GM23338 (cell line): ENCODE data around the gene PKNOX2. TPM values are rescaled to one million over a fixed set of nuclear protein-coding genes. Genes with fewer than 3 reads are reported as not detected.

Experiments
- ATAC-seq: fragments of 200-7000 bp; cut with Tn5 transposase; 3 replicates; pipeline ENCODE4 v1.9.1; 2020
- DNase-seq: peaks from one replicate; pipeline ENCODE4 v3.0.0-alpha.2; 2015; ENCODE audit warnings: low spot score
- H2AFZ ChIP-seq: fragments of 200-600 bp; sonication (generic); 2 replicates; pipeline ENCODE4 v1.8.0; 2016; ENCODE audit warnings: antibody characterized with exemption, mild to moderate bottlenecking, moderate library complexity
- H3F3A ChIP-seq: fragments of 200-600 bp; sonication (generic); replicated peaks from 2 replicates; pipeline ENCODE4 v1.8.0; 2017; ENCODE audit warnings: antibody characterized with exemption, mixed run types, low read depth
- H3K27ac ChIP-seq: fragments of 200-600 bp; sonication (generic); 2 replicates; pipeline ENCODE4 v1.6.1; 2016; ENCODE audit warnings: low read depth
- H3K27me3 ChIP-seq: fragments of 200-600 bp; sonication (generic); 2 replicates; pipeline ENCODE4 v1.8.0; 2016; ENCODE audit warnings: mild to moderate bottlenecking, mixed run types, moderate library complexity; ENCODE audit not compliant: insufficient read depth
- H3K36me3 ChIP-seq: fragments of 200-600 bp; sonication (generic); 2 replicates; pipeline ENCODE4 v1.8.0; 2016; ENCODE audit warnings: mild to moderate bottlenecking; ENCODE audit not compliant: insufficient read depth
- H3K4me1 ChIP-seq: fragments of 200-600 bp; sonication (generic); 2 replicates; pipeline ENCODE4 v1.8.0; 2016; ENCODE audit warnings: mild to moderate bottlenecking, moderate library complexity; ENCODE audit not compliant: insufficient read depth
- H3K4me2 ChIP-seq: fragments of 200-600 bp; sonication (generic); 2 replicates; pipeline ENCODE4 v1.7.1; 2017; ENCODE audit warnings: mixed run types
- H3K4me3 ChIP-seq: fragments of 200-600 bp; sonication (generic); 2 replicates; pipeline ENCODE4 v1.6.1; 2016; ENCODE audit warnings: mixed run types
- H3K79me2 ChIP-seq: fragments of 200-600 bp; sonication (generic); replicated peaks from 2 replicates; pipeline ENCODE4 v1.8.0; 2017; ENCODE audit warnings: mild to moderate bottlenecking; ENCODE audit not compliant: insufficient read depth
- H3K9me2 ChIP-seq: fragments of 200-600 bp; sonication (generic); 2 replicates; pipeline ENCODE4 v1.8.0; 2017; ENCODE audit not compliant: insufficient read depth
- H4K20me1 ChIP-seq: fragments of 200-600 bp; sonication (generic); replicated peaks from 2 replicates; pipeline ENCODE4 v1.8.0; 2017; ENCODE audit warnings: mild to moderate bottlenecking; ENCODE audit not compliant: insufficient read depth
- H3K27ac Mint-ChIP-seq: 2 replicates; pipeline ENCODE4 v1.8.0; 2020; ENCODE audit warnings: inconsistent platforms, mild to moderate bottlenecking, moderate library complexity, mixed read lengths
- H3K27me3 Mint-ChIP-seq: 3 replicates; pipeline ENCODE4 v1.8.0; 2022; ENCODE audit warnings: low read depth, mild to moderate bottlenecking, moderate library complexity, mixed read lengths, inconsistent platforms; ENCODE audit not compliant: insufficient read depth, poor library complexity
- H3K36me3 Mint-ChIP-seq: 3 replicates; pipeline ENCODE4 v1.8.0; 2021; ENCODE audit warnings: low read depth, mild to moderate bottlenecking, inconsistent platforms, moderate library complexity, mixed read lengths
- H3K4me1 Mint-ChIP-seq: 3 replicates; pipeline ENCODE4 v1.8.0; 2020; ENCODE audit warnings: mild to moderate bottlenecking, inconsistent platforms, mixed read lengths
- H3K4me3 Mint-ChIP-seq: 3 replicates; pipeline ENCODE4 v1.8.0; 2021; ENCODE audit warnings: moderate library complexity, mild to moderate bottlenecking, inconsistent platforms, mixed read lengths
- H3K9me3 Mint-ChIP-seq: 3 replicates; pipeline ENCODE4 v1.8.0; 2020; ENCODE audit warnings: moderate library complexity, mild to moderate bottlenecking, inconsistent platforms, mixed read lengths
- CREB1 ChIP-seq: fragments of 250-450 bp; sonication (Bioruptor Pico); IDR thresholded peaks from 2 replicates; pipeline ENCODE4 v1.5.0; 2020; ENCODE audit warnings: low read depth, mild to moderate bottlenecking, moderate library complexity
- ETS1 ChIP-seq: IDR thresholded peaks from 2 replicates; pipeline ENCODE4 v1.6.1; 2016; ENCODE audit warnings: antibody characterized with exemption
- EZH2 ChIP-seq: fragments of 200-600 bp; sonication (generic); IDR thresholded peaks from one replicate; pipeline ENCODE4 v1.8.0; 2017; ENCODE audit warnings: antibody characterized with exemption, mild to moderate bottlenecking, low read depth; ENCODE audit not compliant: unreplicated experiment
- EZH2phosphoT487 ChIP-seq: fragments of 200-600 bp; sonication (generic); IDR thresholded peaks from one replicate; pipeline ENCODE4 v1.8.1; 2018; ENCODE audit warnings: antibody characterized with exemption; ENCODE audit not compliant: unreplicated experiment
- JUNB ChIP-seq: IDR thresholded peaks from one replicate; pipeline ENCODE4 v1.6.1; 2016; ENCODE audit warnings: antibody characterized with exemption; ENCODE audit not compliant: unreplicated experiment
- NANOG ChIP-seq: IDR thresholded peaks from 2 replicates; pipeline ENCODE4 v1.6.1; 2016; ENCODE audit warnings: antibody characterized with exemption, borderline replicate concordance
- POLR2AphosphoS5 ChIP-seq: IDR thresholded peaks from 2 replicates; pipeline ENCODE4 v1.6.1; 2016; ENCODE audit warnings: antibody characterized with exemption, low read depth
- STAT1 ChIP-seq: IDR thresholded peaks from one replicate; pipeline ENCODE4 v1.6.1; 2016; ENCODE audit warnings: antibody characterized with exemption; ENCODE audit not compliant: unreplicated experiment
- ZNF114 ChIP-seq: fragments of 250-450 bp; sonication (Bioruptor Pico); IDR thresholded peaks from 2 replicates; pipeline ENCODE4 v1.5.0; 2020; ENCODE audit warnings: mild to moderate bottlenecking, moderate library complexity
- polyA plus RNA-seq: library from polyadenylated mRNA; unstranded; fragments of >200 nt; fragmentation: Nextera tagmentation; extraction: Ambion mirVana; gene quantifications from 2 replicates; pipeline ENCODE4 v1.2.1, GENCODE V29; 2016
- total RNA-seq: library from RNA; depleted of rRNA; stranded (reverse); fragments of >200 nt; shearing (Covaris generic); gene quantifications from 2 replicates; pipeline ENCODE4 v1.2.3, GENCODE V29; 2014
- TF ChIP-seq, protein P1 (sequence below): IDR thresholded peaks from one replicate; pipeline ENCODE4 v1.6.1; 2018; ENCODE audit warnings: antibody characterized with exemption; ENCODE audit not compliant: unreplicated experiment
- TF ChIP-seq, protein P2 (sequence below), 2 experiments: fragments of 200-600 bp in 1 of 2; sonication (generic) in 1 of 2; conservative IDR thresholded peaks; 2 replicates each; pipeline versions ENCODE4 v1.5.1 to v1.6.1; 2016 to 2017; ENCODE audit warnings: antibody characterized with exemption in 2 of 2, low read depth in 2 of 2, mild to moderate bottlenecking in 2 of 2, moderate library complexity in 1 of 2

The PKNOX2 gene
- total and polyA plus RNA-seq, 2 experiments from 2014 or later = 0.42 to 0.83 TPM

GRCh38 chr11:125365196-125365931 is 200.8 kb downstream of the PKNOX2 start (continued):
- no peak for TF ChIP-seq EZH2phosphoT487
- TF ChIP-seq, protein P1, sequence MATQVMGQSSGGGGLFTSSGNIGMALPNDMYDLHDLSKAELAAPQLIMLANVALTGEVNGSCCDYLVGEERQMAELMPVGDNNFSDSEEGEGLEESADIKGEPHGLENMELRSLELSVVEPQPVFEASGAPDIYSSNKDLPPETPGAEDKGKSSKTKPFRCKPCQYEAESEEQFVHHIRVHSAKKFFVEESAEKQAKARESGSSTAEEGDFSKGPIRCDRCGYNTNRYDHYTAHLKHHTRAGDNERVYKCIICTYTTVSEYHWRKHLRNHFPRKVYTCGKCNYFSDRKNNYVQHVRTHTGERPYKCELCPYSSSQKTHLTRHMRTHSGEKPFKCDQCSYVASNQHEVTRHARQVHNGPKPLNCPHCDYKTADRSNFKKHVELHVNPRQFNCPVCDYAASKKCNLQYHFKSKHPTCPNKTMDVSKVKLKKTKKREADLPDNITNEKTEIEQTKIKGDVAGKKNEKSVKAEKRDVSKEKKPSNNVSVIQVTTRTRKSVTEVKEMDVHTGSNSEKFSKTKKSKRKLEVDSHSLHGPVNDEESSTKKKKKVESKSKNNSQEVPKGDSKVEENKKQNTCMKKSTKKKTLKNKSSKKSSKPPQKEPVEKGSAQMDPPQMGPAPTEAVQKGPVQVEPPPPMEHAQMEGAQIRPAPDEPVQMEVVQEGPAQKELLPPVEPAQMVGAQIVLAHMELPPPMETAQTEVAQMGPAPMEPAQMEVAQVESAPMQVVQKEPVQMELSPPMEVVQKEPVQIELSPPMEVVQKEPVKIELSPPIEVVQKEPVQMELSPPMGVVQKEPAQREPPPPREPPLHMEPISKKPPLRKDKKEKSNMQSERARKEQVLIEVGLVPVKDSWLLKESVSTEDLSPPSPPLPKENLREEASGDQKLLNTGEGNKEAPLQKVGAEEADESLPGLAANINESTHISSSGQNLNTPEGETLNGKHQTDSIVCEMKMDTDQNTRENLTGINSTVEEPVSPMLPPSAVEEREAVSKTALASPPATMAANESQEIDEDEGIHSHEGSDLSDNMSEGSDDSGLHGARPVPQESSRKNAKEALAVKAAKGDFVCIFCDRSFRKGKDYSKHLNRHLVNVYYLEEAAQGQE = no peak
- no peak for TF ChIP-seq ETS1

DNA sequence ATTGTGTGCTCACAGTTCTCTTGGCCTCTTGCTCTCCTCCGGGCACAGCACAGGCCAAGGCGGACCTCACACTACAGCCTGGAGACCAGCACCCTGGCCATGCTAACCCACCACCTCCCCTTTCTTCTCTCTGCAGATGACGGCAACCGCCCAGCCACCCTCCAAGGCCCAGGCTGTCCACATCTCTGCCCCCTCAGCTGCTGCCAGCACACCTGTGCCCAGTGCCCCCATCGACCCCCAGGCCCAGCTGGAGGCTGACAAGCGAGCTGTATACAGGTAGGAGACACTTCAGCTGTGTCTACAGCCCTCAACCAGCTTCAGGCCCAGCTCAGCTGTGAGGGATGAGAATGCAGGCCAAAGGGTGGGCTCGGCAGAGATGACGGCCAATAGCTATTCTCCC is 203.2 kb downstream of the PKNOX2 start:
- ATAC-seq = no peak
- peaks cover 8% of the 10 kb centered on the region; the same call in 1 of the 2 replicates for H3F3A ChIP-seq
- H3K79me2 ChIP-seq = no peaks in the 10 kb centered on the region
- H3K9me2 ChIP-seq = 0 out of 2 replicates have a peak, but pooled peaks cover 5% of the 10 kb centered on the region
- peaks cover 19% of the 10 kb centered on the region for H3K27me3 Mint-ChIP-seq
- no peak for DNase-seq
- no peaks in the 10 kb centered on the region for H4K20me1 ChIP-seq
- no peak overlapping the region for H3K27ac ChIP-seq
- no peaks in the 10 kb centered on the region for H3K36me3 ChIP-seq
- H3K27me3 ChIP-seq = no peaks in the 10 kb centered on the region
- H3K36me3 Mint-ChIP-seq = no peaks in the 10 kb centered on the region; the same call in 2 of the 3 replicates
- no peak overlapping the region for H3K4me3 ChIP-seq
- peaks cover 23% of the 10 kb centered on the region for H3K4me1 ChIP-seq
- no peak overlapping the region for H2AFZ ChIP-seq
- H3K9me3 Mint-ChIP-seq = no peaks in the 10 kb centered on the region
- H3K4me1 Mint-ChIP-seq = peaks cover 44% of the 10 kb centered on the region
- no peak overlapping the region for H3K4me3 Mint-ChIP-seq
- H3K27ac Mint-ChIP-seq = no peak overlapping the region
- H3K4me2 ChIP-seq = no peak overlapping the region
- no peak for TF ChIP-seq STAT1
- no peak for TF ChIP-seq ZNF114
- TF ChIP-seq, protein P2, sequence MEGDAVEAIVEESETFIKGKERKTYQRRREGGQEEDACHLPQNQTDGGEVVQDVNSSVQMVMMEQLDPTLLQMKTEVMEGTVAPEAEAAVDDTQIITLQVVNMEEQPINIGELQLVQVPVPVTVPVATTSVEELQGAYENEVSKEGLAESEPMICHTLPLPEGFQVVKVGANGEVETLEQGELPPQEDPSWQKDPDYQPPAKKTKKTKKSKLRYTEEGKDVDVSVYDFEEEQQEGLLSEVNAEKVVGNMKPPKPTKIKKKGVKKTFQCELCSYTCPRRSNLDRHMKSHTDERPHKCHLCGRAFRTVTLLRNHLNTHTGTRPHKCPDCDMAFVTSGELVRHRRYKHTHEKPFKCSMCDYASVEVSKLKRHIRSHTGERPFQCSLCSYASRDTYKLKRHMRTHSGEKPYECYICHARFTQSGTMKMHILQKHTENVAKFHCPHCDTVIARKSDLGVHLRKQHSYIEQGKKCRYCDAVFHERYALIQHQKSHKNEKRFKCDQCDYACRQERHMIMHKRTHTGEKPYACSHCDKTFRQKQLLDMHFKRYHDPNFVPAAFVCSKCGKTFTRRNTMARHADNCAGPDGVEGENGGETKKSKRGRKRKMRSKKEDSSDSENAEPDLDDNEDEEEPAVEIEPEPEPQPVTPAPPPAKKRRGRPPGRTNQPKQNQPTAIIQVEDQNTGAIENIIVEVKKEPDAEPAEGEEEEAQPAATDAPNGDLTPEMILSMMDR (conservative IDR thresholded peaks at IDR 0.05; ENCODE audit: low read depth in 2 of 2) = no peak
- no peak for TF ChIP-seq CREB1 (CRISPR knock-in tag)
- no peak for TF ChIP-seq EZH2phosphoT487
- no peak for TF ChIP-seq ETS1
- no peak for TF ChIP-seq JUNB
- no peak for TF ChIP-seq EZH2
- TF ChIP-seq POLR2AphosphoS5 = no peak
- TF ChIP-seq, protein P1 = no peak
- no peak for TF ChIP-seq NANOG
